GM20431 (cell line): Measurements from ENCODE around the gene DIPK1C.

Experiments used
- in situ Hi-C: fragments of 300-500 bp; cut with MseI, MboI; formaldehyde crosslinking; loops from one replicate; pipeline ENCODE4 v1.15.0; 2020; ENCODE audit warnings: low sequenced_read_pairs; ENCODE audit not compliant: unreplicated experiment

DIPK1C gene

GRCh38 chr18:74454279-74454751, 2.8 kb downstream of the DIPK1C start:
- in situ Hi-C loops, result no loop called here

GRCh38 chr18:74453642-74454198, 3.4 kb downstream of the DIPK1C start:
- in situ Hi-C loops, result no loop called here

- in situ Hi-C loops, result no loop called here
Measured at GRCh38 chr18:74453016-74453566, 4.0 kb downstream of the DIPK1C start.

GRCh38 chr18:74451148-74451547, 6.0 kb downstream of the DIPK1C start:
- in situ Hi-C loops, result no loop called here

GRCh38 chr18:74450626-74451025, 6.5 kb downstream of the DIPK1C start:
- in situ Hi-C loops, result no loop called here

- in situ Hi-C loops, result no loop called here
Measured at GRCh38 chr18:74447404-74448152, 9.5 kb downstream of the DIPK1C start.

- in situ Hi-C loops, result no loop called here
Measured at GRCh38 chr18:74446631-74447403, 10.3 kb downstream of the DIPK1C start.

GRCh38 chr18:74446178-74446577, 10.9 kb downstream of the DIPK1C start:
- in situ Hi-C loops, result no loop called here

GRCh38 chr18:74445585-74445984, 11.5 kb downstream of the DIPK1C start:
- in situ Hi-C loops, result no loop called here

GRCh38 chr18:74444104-74444503, 13.0 kb downstream of the DIPK1C start:
- in situ Hi-C loops, result no loop called here

- in situ Hi-C loops, result no loop called here
Measured at GRCh38 chr18:74440808-74441427, 16.2 kb downstream of the DIPK1C start.

- in situ Hi-C loops, result no loop called here
Measured at GRCh38 chr18:74438091-74438490, 19.0 kb downstream of the DIPK1C start.

GRCh38 chr18:74436158-74436769, 20.8 kb downstream of the DIPK1C start:
- in situ Hi-C loops, result no loop called here

GRCh38 chr18:74435740-74436139, 21.4 kb downstream of the DIPK1C start:
- in situ Hi-C loops, result no loop called here

- in situ Hi-C loops, result no loop called here
Measured at GRCh38 chr18:74434466-74434865, 22.6 kb downstream of the DIPK1C start.

- in situ Hi-C loops, result no loop called here
Measured at GRCh38 chr18:74430806-74431571, 26.1 kb downstream of the DIPK1C start.

GRCh38 chr18:74430231-74430630, 26.9 kb downstream of the DIPK1C start:
- in situ Hi-C loops, result no loop called here

GRCh38 chr18:74429096-74429495, 28.0 kb downstream of the DIPK1C start:
- in situ Hi-C loops, result no loop called here

GRCh38 chr18:74427442-74428112, 29.5 kb downstream of the DIPK1C start:
- in situ Hi-C loops, result no loop called here
